Adrenal gland (tissue), 12 donors: ENCODE results near the gene CACNA1E. TPM values are rescaled to one million over a fixed set of nuclear protein-coding genes. Genes with fewer than 3 reads are reported as not detected.

Source experiments
- DNase-seq, 7 donors: peaks; one replicate each; pipeline ENCODE4 v3.0.0-alpha.2; 2019 to 2020
- H3K27ac ChIP-seq, 5 donors: fragments of 200-600 bp; sonication (generic) in 4 of 5; 1 replicate in 3 of 5; 2 replicates in 2 of 5; pipeline versions ENCODE4 v1.5.1 to v1.8.0; 2016 to 2020; ENCODE audit warnings: mild to moderate bottlenecking in 1 of 5
- H3K27me3 ChIP-seq: fragments of 200-600 bp; 2 replicates; pipeline ENCODE4 v1.8.0; 2021
- H3K36me3 ChIP-seq, 2 donors: fragments of 200-600 bp; replicated peaks in 1 of 2; 1 replicate in 1 of 2; 2 replicates in 1 of 2; pipeline versions ENCODE4 v1.5.1 to v1.8.0; 2018 to 2022
- H3K4me1 ChIP-seq, 2 donors: fragments of 200-600 bp; replicated peaks in 1 of 2; 1 replicate in 1 of 2; 2 replicates in 1 of 2; pipeline versions ENCODE4 v1.5.1 to v1.8.0; 2018 to 2021
- H3K4me3 ChIP-seq, 4 donors: fragments of 200-600 bp; sonication (generic) in 3 of 4; one replicate each; pipeline ENCODE4 v1.5.1; 2016 to 2018
- H3K9me3 ChIP-seq, 3 donors: fragments of 200-600 bp; sonication (generic) in 1 of 3; replicated peaks in 1 of 3; 1 replicate in 2 of 3; 2 replicates in 1 of 3; pipeline versions ENCODE4 v1.5.1 to v1.8.0; 2016 to 2021
- POLR2A ChIP-seq, 2 donors: fragments of 450-650 bp; IDR thresholded peaks; one replicate each; pipeline ENCODE4 v1.6.1; 2017; ENCODE audit warnings: antibody characterized with exemption in 2 of 2, mild to moderate bottlenecking in 2 of 2, moderate library complexity in 1 of 2
- WGBS, 4 donors: extraction: QIAGEN DNeasy Blood & Tissue Kit in 2 of 4; methylation state at CpG; one replicate each; pipeline versions ENCODE4 v1.1.5 to v1.1.7; 2013 to 2017; 5-methylcytosine and 5-hydroxymethylcytosine counted together
- intact Hi-C, 2 donors: fragments of 100-400 bp; cut with DNase I; formaldehyde crosslinking; loops; one replicate each; pipeline versions ENCODE4 v1.14.1 to v1.15.0; 2022 to 2023
- polyA plus RNA-seq, 3 donors: library from polyadenylated mRNA; stranded (reverse); fragments of 200-250 nt in 2 of 3; fragments of 350-450 nt in 1 of 3; fragmentation: Illumina TruSeq in 1 of 3; extraction: RNeasy Lipid Tissue Mini Kit (QIAGEN cat#74804) in 1 of 3; gene quantifications; one replicate each; pipeline ENCODE4 v1.2.3, GENCODE V29; 2013 to 2014
- total RNA-seq, 9 donors: library from RNA; depleted of rRNA in 4 of 9; stranded (reverse); fragments of >200 nt in 4 of 9; fragments of 120-200 nt in 1 of 9; fragmentation: NEBNext Ultra II Directional in 1 of 9; extraction: Animal tissue kit (Norgen Biotek cat#: 25700) in 1 of 9; gene quantifications; one replicate each; pipeline versions ENCODE4 v1.1.0 to v1.2.4, GENCODE V29; 2013 to 2023
- TF ChIP-seq, protein P1 (sequence below), 6 experiments: fragments of 450-650 bp in 4 of 6; fragments of 200-600 bp in 2 of 6; sonication (generic) in 1 of 6; IDR thresholded peaks; 1 replicate in 5 of 6; 2 replicates in 1 of 6; pipeline versions ENCODE4 v1.5.1 to v1.8.0; 2016 to 2021; ENCODE audit warnings: antibody characterized with exemption in 6 of 6, mild to moderate bottlenecking in 2 of 6, moderate library complexity in 1 of 6
- donor health status: healthy with polysubstance abuse.
- donor health status: Bipolar disorder and iron deficiency.
- donor health status: DM: yes; HTN: yes; CAD: no.
- donor health status: DM: no; HTN: no; CAD: no.
- donor health status: DM: no; HTN: no; CAD: no.
- donor health status: DM: yes; HTN: yes; CAD: no.

Gene CACNA1E
- total and polyA plus RNA-seq, 12 donors: 0.08 to 3.2 (median 1.3) TPM; not detected in 3

DNA sequence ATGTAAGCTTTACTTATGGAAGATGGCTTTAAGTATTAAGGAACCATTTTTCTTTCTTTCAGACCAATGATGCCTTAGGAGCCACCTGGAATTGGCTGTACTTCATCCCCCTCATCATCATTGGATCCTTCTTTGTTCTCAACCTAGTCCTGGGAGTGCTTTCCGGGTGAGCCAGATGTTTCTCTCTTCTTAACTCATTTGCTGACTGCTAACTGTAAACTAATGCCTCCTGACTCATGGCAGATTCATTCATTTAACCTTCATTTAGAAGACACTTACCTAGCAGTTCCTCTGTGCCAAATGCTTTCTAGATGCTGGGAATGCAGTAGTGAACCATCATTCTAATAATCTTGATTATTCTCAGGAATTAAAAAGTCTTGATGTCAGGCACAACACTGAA is 168.0 kb downstream of the CACNA1E start:
- Histone ChIP-seq H3K36me3 (no peaks in the 10 kb centered on the region), H3K4me3 (no peak overlapping the region), H3K27me3 (no peaks in the 10 kb centered on the region), H3K9me3 (no peaks in the 10 kb centered on the region), H3K27ac (no peak overlapping the region), H3K4me1 (no peaks in the 10 kb centered on the region)
- 36 to 52% (median 44%) methylated on average over 1 of the region's 1 CpG for WGBS, 4 donors
- DNase-seq: no peak
- TF ChIP-seq, protein P1, sequence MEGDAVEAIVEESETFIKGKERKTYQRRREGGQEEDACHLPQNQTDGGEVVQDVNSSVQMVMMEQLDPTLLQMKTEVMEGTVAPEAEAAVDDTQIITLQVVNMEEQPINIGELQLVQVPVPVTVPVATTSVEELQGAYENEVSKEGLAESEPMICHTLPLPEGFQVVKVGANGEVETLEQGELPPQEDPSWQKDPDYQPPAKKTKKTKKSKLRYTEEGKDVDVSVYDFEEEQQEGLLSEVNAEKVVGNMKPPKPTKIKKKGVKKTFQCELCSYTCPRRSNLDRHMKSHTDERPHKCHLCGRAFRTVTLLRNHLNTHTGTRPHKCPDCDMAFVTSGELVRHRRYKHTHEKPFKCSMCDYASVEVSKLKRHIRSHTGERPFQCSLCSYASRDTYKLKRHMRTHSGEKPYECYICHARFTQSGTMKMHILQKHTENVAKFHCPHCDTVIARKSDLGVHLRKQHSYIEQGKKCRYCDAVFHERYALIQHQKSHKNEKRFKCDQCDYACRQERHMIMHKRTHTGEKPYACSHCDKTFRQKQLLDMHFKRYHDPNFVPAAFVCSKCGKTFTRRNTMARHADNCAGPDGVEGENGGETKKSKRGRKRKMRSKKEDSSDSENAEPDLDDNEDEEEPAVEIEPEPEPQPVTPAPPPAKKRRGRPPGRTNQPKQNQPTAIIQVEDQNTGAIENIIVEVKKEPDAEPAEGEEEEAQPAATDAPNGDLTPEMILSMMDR (IDR thresholded peaks at IDR 0.05): no peak
- TF ChIP-seq POLR2A (IDR thresholded peaks at IDR 0.05): no peak
- intact Hi-C loops: no loop called here

DNA sequence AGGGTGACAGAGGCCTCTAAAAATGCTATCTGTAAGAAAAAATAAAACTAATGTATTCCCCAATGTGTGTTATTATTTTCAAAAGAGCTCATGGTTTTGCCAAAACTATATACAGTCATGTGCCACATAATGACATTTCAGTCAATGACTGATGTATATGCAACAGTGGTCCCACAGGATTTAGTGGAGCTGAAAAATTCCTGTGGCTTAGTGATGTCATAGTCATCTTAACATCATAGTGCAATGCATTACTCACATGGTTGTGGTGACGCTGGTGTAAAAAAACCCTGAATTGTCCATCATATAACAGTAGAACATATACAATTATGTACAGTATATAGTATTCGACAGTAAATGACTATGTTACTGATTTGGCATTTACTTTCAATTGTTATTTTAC is 172.4 kb downstream of the CACNA1E start:
- 74 to 89% (median 81%) methylated on average over 2 of the region's 2 CpGs for WGBS, 4 donors
- no peak for DNase-seq
- H3K9me3 ChIP-seq: no peaks in the 10 kb centered on the region

DNA sequence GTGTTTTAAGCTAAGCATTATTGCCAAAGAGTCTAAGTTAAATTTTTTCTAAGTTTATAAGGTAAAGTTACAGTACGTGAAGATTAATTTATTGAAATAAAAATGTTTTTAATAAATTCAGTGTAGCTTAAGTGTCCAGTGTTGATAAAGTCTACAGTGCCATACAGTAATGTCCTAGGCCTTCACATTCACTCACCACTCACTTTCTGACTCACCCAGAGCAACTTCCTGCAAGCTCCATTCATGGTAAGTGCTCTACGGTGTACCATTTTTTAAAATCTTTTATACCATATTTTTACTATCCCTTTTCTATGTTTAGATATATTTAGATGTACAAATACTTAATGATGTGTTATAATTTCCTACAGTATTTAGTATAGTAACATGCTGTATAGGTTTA is 173.2 kb downstream of the CACNA1E start:
- TF ChIP-seq, protein P1 (IDR thresholded peaks at IDR 0.05): no peak
- no peak for TF ChIP-seq POLR2A (IDR thresholded peaks at IDR 0.05)
- H3K27ac ChIP-seq: no peak overlapping the region
- H3K9me3 ChIP-seq: no peaks in the 10 kb centered on the region
- no peaks in the 10 kb centered on the region for H3K36me3 ChIP-seq
- intact Hi-C loops: no loop called here
- no peak for DNase-seq
- no peaks in the 10 kb centered on the region for H3K4me1 ChIP-seq
- 31 to 87% (median 64%) methylated on average over 2 of the region's 2 CpGs for WGBS, 4 donors
- no peak overlapping the region for H3K4me3 ChIP-seq
- no peaks in the 10 kb centered on the region for H3K27me3 ChIP-seq

More for the DNA sequence above, 172.4 kb downstream of the CACNA1E start:
- TF ChIP-seq, protein P1 (IDR thresholded peaks at IDR 0.05): no peak
- no peak for TF ChIP-seq POLR2A (IDR thresholded peaks at IDR 0.05)
- peak overlapping the region in 1 of 5 donors; percentile 21 for H3K27ac ChIP-seq
- no peak overlapping the region for H3K4me3 ChIP-seq
- H3K27me3 ChIP-seq: no peaks in the 10 kb centered on the region
- no peaks in the 10 kb centered on the region for H3K36me3 ChIP-seq
- intact Hi-C loops: no loop called here
- no peaks in the 10 kb centered on the region for H3K4me1 ChIP-seq

DNA sequence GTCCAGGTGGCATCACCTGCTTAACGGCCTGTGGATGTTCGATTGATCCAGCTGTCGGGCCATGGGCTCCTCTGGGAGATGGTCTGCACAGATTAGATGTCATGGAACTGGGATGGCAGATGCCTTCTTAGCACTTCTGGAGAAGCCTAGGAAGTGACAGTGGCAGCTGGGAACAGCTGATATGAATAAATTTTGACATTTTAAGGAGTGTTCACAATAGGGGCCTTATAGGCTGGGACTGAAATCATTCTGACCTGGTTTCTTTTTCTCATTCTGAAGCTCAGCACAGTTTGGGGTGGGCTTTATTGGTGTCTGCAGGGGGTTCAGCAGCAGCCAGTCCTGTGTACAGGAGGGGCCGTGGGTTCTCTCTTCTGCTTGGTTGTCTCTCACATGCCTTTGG is 175.3 kb downstream of the CACNA1E start:
- Histone ChIP-seq H3K36me3 (no peaks in the 10 kb centered on the region), H3K9me3 (no peaks in the 10 kb centered on the region), H3K27ac (no peak overlapping the region), H3K4me3 (no peak overlapping the region), H3K4me1 (no peaks in the 10 kb centered on the region), H3K27me3 (no peaks in the 10 kb centered on the region)
- no peak for DNase-seq
- TF ChIP-seq POLR2A (IDR thresholded peaks at IDR 0.05): no peak
- TF ChIP-seq, protein P1 (IDR thresholded peaks at IDR 0.05): no peak
- WGBS, 4 donors: 76 to 98% (median 83%) methylated on average over 4 of the region's 4 CpGs
- intact Hi-C loops: no loop called here
